HG03159 (cell line): Measurements from ENCODE around the gene ZBTB4.
"Not testable (repeated sequence)": the region's sequence is repeated elsewhere in the genome, so short reads cannot be mapped to it uniquely, and the experiment has no call there.

Experiments used
- ATAC-seq: cut with Tn5 transposase; IDR thresholded peaks from one replicate; pipeline ENCODE4 v1.9.1; 2021; ENCODE audit warnings: mild to moderate bottlenecking, moderate library complexity; ENCODE audit not compliant: unreplicated experiment

ZBTB4 gene

GRCh38 chr17:7496470-7497183, 17.2 kb upstream of the ZBTB4 start:
- ATAC-seq: no peak

GRCh38 chr17:7495906-7496434, 16.5 kb upstream of the ZBTB4 start:
- no peak for ATAC-seq

DNA sequence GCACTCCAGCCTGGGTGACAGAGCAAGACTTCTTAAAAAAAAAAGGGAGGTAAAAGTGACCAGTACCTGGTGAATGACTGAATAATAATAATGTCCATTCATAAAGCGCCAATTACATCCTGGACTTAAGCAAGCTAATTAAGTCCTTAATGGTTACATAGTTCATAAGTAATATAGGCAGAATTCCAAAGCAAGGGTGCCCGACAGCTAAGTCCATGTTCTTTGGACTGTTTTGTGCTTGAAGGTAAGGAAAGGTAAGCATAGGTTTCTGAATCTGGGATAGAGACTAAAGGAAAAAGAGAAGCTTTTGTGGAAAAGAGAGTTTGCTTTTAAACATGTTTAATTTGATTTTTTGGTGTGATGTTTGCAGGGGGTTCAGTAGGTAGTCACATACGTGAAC, 14.5 kb upstream of the ZBTB4 start:
- no peak for ATAC-seq

DNA sequence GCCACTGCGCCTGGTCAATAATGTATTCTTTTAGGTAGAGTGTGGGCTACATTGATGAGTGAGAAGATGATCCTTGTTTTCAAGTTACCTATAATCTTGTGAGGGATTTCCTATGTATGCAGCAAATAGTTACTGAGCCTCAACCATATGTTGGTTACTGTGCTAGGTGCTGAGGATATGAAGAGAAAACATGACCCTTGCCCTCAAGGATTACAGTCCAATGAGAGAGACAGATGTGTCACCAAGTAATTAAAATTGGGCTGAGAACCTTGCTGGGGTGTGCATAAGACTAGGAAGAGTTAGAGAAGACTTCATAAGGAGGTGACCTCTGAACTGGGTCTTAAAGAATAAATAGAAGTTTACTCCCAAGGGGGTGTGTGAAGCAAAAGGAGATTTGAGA, 12.2 kb upstream of the ZBTB4 start:
- no peak for ATAC-seq

DNA sequence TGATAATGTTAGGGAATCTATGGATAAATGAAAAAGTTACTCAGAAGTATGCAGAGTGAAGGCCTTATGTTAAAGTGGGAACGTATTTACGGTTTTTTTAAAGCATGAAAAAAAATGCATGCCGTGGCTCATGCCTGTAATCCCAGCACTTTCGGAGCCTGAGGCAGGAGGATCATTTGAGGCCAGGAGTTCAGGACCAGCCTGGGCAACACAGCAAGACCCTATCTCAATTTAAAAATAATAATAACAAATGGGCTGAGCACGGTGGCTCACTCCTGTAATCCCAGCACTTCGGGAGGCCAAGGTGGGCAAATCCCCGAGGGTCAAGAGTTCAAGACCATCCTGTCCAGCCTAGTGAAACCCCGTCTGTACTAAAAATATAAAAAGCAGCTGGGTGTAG, 10.7 kb upstream of the ZBTB4 start:
- no peak for ATAC-seq

DNA sequence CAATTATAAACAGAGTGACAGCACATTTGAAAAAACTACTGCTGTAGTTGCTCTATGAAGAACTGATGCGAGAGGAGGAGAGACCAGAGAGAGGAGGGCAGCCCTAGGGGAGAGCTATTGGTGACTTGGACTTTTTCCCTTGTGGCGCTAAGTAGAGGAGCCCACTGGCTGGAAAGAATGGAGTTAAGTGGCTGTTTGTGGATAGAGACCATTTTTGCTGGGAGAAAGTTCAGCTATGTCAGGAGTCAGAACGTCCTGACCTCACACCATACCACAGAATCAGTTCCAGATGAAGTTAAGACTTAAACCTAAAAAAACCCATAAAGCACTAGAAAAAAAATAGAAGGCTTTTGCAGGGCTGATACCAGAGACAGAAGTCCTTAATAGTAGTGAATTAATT, 6.8 kb upstream of the ZBTB4 start:
- no peak for ATAC-seq

- ATAC-seq: no peak
Measured at GRCh38 chr17:7484919-7485377, 5.5 kb upstream of the ZBTB4 start.

DNA sequence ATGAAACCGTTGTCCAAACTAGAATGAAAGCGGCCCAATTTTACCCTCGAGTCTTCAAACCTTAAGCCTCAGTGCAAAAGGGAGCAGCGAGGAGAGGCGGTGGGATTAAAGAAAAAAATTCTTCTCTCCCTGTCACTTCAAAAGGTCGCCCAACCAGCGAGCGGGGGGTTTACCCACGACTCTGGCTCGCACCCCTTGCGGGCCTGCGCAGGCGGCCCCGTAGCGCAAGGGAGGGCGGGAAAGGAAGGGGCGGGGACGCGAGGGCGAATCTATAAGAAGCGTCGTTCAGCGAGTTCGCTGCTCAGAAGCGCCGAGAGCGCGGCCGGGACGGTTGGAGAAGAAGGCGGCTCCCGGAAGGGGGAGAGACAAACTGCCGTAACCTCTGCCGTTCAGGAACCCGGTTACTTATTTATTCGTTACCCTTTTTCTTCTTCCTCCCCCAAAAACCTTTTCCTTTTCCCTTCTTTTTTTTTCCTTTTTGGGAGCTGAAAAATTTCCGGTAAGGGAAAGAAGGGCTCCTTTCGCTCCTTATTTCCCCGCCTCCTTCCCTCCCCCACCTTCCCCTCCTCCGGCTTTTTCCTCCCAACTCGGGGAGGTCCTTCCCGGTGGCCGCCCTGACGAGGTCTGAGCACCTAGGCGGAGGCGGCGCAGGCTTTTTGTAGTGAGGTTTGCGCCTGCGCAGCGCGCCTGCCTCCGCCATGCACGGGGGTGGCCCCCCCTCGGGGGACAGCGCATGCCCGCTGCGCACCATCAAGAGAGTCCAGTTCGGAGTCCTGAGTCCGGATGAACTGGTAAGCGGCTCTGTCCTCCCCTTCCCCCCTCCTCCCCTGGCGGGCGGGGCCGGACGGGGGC, 4.9 kb upstream of the ZBTB4 start, which contains the start of gene POLR2A:
Gene POLR2A, plus strand, starts transcription at position 300 of the 852 bp plus-strand sequence.
- peak; percentile 59 for ATAC-seq

GRCh38 chr17:7483255-7484066, 4.0 kb upstream of the ZBTB4 start:
- peak; percentile 42 for ATAC-seq

- not testable (repeated sequence) for ATAC-seq
Measured at GRCh38 chr17:7482742-7483088, 3.3 kb upstream of the ZBTB4 start.

DNA sequence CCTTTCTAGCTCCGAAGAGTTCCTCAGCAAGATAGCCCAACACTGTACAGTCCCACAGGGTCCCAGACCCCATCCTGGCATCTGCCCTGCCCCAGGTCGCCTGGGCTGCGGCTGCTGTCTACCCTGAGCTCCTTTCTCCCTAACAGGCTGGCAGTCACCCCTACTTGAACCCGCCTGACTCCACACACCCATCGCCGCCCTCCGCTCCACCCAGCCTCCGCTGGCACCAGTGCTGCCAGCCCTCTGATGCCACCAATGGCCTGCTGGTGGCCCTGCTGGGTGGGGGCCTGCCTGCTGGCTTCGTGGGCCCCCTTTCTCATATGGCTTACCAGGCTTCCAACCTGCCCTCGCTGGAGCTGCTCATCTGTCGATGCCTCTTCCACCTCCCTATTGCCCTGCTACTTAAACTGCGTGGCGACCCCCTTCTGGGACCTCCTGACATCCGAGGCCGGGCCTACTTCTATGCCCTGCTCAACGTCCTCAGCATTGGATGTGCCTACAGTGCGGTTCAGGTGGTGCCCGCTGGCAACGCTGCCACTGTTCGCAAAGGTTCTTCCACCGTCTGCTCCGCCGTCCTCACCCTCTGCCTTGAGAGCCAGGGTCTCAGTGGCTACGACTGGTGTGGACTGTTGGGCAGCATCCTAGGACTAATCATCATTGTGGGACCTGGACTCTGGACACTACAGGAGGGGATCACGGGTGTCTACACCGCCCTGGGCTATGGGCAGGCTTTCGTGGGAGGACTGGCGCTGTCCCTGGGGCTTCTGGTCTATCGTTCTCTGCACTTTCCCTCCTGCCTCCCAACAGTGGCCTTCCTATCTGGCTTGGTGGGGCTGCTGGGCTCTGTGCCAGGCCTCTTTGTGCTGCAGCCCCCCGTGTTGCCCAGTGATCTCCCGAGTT, 2.7 kb upstream of the ZBTB4 start:
- ATAC-seq: not testable (repeated sequence)

GRCh38 chr17:7481275-7481674, 1.8 kb upstream of the ZBTB4 start, which contains the start of gene SLC35G6:
SLC35G6 (plus strand) TSS chr17:7481446; CDS start chr17:7481517, 71 bp downstream.
- ATAC-seq: not testable (repeated sequence)

DNA sequence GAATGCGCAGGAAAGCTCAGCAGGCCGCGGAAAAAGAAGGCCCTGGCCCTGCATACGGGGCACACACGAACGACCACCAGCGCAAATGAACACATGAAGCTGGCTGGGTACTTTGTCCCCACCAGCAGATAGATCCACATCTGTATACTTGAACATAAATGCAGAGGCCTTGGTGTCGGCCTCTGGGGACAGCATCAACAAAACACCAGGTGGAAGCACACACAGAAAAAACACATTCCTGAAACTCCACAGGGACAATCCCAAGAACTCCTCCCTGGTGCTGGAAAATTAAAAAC, 606 bp upstream of the ZBTB4 start:
- ATAC-seq: no peak

DNA sequence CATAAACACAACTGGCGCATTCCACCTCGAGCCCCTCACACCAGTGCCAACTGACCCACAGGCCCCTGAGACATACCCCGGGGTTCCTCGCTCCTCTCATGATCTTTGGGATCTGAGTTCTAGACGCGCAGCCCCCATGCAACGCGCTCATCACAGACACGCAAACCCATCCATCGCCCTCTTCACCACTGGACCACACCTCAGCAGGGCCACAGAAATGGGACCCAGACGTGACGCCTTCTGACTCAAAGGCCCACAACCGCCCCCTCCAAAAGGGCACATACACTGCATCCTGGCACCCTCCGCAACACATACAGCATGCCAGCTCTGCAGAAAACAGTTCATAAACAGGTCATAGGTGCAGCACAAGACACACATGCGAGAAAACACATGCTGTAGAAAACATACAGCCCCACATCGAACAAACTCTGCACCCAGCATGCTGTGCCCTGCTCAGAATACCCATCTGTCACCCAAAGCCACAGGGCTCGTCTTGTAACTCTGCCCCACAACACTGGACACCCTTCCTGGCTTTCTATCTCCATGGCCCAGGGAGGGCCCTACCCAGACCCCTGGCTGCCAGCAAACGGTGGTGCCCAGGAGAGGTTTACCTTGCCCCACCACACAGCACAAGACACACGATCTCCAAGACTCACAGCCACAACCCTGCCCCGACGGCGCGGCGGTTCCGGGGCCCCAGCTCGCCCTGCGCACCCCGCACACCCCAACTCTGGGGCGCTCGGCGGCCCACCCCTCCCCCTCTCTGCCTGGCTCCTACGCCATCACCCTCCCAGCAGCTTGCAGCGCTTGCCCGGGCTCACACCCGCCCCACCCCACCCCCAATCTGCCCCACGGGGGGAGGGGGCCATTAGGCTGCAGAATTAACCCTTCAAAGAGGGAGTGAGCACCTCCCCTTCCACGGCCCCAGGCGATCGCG, 887 bp downstream of the ZBTB4 start:
- ATAC-seq: no peak

GRCh38 chr17:7477392-7478275, 1.8 kb downstream of the ZBTB4 start:
- no peak for ATAC-seq

DNA sequence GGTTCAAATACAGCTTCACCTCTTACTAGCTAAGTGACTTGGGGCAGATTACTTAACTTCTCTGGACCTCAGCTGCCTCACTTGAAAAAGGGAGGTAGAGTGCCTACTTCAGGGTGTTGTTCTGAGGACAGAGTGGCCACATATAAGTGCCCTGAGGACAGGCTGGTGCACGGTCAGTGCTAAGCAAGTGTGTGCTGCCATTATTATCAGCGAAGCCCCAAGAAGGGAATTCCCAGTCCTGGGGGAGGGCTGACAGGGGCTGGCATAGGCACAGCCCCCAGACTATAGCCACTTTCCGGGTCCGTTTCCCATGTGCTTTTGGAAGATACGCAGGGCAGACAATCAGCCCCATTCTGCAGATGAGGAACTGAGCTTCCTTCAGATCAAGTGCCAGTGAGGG, 2.5 kb downstream of the ZBTB4 start:
- no peak for ATAC-seq

DNA sequence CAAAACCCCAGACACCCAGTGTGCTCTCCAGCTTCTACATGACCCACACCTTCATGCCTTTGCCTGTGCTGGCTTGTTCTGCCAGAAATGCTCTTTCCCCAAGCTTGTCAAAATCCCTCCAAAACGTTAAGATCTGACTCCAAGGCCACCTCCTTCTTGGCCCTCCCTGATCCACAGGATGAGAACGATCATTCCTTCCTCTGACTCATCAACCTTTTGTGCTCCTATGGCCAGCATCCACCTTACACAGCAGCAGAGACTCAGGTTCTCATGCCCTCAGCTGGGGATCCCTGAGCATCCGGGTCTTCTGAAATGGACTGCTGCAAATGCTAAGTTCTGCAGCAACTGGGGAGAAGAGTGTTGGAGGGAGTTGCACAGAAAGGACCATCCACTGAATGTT, 2.9 kb downstream of the ZBTB4 start:
- no peak for ATAC-seq

DNA sequence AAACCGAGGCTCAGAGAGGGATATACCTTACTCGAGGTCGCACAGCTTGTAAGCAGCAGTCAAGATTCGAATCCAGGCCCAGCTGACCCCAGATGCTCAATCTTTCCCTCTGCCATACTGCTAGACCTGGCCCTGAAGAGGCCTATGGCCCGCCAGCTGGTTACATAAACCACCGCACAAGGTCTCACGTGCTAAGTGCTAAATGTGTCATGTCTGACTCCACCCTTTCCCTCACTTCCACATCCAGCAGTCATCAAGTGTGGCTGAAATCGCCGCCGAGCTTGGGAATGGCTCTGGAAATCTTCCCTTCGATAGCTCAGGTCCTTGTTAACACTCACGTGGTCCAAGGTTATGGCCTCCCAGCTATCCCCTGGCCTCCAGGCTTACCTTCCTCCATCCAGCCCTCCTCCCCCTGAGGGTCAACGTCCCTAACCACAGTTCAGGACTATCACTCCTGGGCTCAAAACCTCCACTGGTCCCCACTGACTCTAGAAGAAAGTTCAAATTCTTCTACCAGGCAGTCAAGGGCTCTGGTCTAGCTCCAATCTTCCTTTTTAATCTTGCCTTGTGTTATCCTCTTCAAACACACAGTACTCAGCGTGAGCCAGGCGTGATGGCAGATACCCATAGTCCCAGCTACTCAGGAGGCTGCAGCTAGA, 3.5 kb downstream of the ZBTB4 start:
- ATAC-seq: no peak
